PFSK-1 (cell line): ENCODE data around the gene C1orf21.

ENCODE experiments used
- POLR2AphosphoS5 ChIP-seq: IDR thresholded peaks from 2 replicates; pipeline ENCODE4 v1.6.1; 2012; ENCODE audit warnings: low read depth, mild to moderate bottlenecking, control low read depth, low read length, moderate library complexity
- SIN3A ChIP-seq: IDR thresholded peaks from 2 replicates; pipeline ENCODE4 v1.6.1; 2012; ENCODE audit warnings: mild to moderate bottlenecking, low read length, moderate library complexity, borderline replicate concordance; ENCODE audit not compliant: insufficient read depth
- TAF1 ChIP-seq: IDR thresholded peaks from 2 replicates; pipeline ENCODE4 v1.6.1; 2012; ENCODE audit warnings: low read length, control low read depth, borderline replicate concordance; ENCODE audit not compliant: insufficient read depth

DNA sequence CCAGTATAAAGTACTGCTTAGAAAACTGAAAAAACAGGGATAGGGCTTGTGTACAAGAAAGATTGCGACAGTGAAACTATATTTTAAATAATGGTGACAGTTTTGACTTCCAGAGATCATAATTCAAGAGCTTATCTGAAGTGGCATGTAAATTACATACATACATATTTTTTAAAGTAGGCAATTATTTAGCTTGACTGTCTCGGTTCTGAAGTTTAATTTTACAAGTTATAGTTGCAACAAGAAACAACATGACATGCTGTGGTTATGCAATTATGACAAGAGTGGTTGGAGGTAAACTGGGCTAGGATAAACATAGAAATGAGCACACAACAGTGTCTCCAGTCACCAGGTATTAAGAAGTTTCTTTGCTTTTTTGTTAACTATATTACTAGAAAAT lies 4.1 kb downstream of the C1orf21 start:
- TF ChIP-seq POLR2AphosphoS5 (no peak), SIN3A (no peak), TAF1 (no peak)
